NCI-H526 treated with DMSO at 0.1 percent for 48 hours (cell line): ENCODE data around the gene SOX13.
"Not testable (repeated sequence)": the region's sequence is repeated elsewhere in the genome, so short reads cannot be mapped to it uniquely, and the experiment has no call there.

Experiments
- DNase-seq: peaks from one replicate; lab custom pipeline; 2025; lab: John Stamatoyannopoulos, UW

SOX13 gene

GRCh38 chr1:204072931-204073836 is at the start of gene SOX13:
TSS of gene SOX13 (plus strand) at chr1:204073115. CDS start at chr1:204112916, 39,801 bp downstream.
- DNase-seq = peak; percentile 59

- no peak for DNase-seq
Observed at GRCh38 chr1:204025917-204026707, 46.8 kb upstream of the SOX13 start.

- DNase-seq = no peak
Observed at GRCh38 chr1:204027446-204027845, 45.5 kb upstream of the SOX13 start.

GRCh38 chr1:204029016-204029415 is 43.9 kb upstream of the SOX13 start:
- DNase-seq = no peak

- DNase-seq = no peak
Observed at GRCh38 chr1:204031098-204031710, 41.7 kb upstream of the SOX13 start.

GRCh38 chr1:204032642-204033235 is 40.2 kb upstream of the SOX13 start:
- no peak for DNase-seq

- DNase-seq = no peak
Observed at GRCh38 chr1:204033306-204033705, 39.6 kb upstream of the SOX13 start.

- no peak for DNase-seq
Observed at GRCh38 chr1:204036882-204037655, 35.8 kb upstream of the SOX13 start.

- no peak for DNase-seq
Observed at GRCh38 chr1:204041232-204041767, 31.6 kb upstream of the SOX13 start.

GRCh38 chr1:204041803-204042505 is 31.0 kb upstream of the SOX13 start:
- no peak for DNase-seq

- DNase-seq = no peak
Observed at GRCh38 chr1:204042516-204042915, 30.4 kb upstream of the SOX13 start.

- DNase-seq = no peak
Observed at GRCh38 chr1:204043680-204044079, 29.2 kb upstream of the SOX13 start.

GRCh38 chr1:204044448-204044847 is 28.5 kb upstream of the SOX13 start:
- DNase-seq = no peak

- DNase-seq = no peak
Observed at GRCh38 chr1:204045430-204045829, 27.5 kb upstream of the SOX13 start.

- DNase-seq = no peak
Observed at GRCh38 chr1:204046346-204046745, 26.6 kb upstream of the SOX13 start.

GRCh38 chr1:204048796-204049195 is 24.1 kb upstream of the SOX13 start:
- not testable (repeated sequence) for DNase-seq

GRCh38 chr1:204051258-204051657 is 21.7 kb upstream of the SOX13 start:
- no peak for DNase-seq

- DNase-seq = no peak
Observed at GRCh38 chr1:204051718-204052117, 21.2 kb upstream of the SOX13 start.

GRCh38 chr1:204053893-204054292 is 19.0 kb upstream of the SOX13 start:
- no peak for DNase-seq

GRCh38 chr1:204059970-204060369 is 12.9 kb upstream of the SOX13 start:
- no peak for DNase-seq
